ENCODE results near the gene LMTK2. TPM values are rescaled to one million over a fixed set of nuclear protein-coding genes. Genes with fewer than 3 reads are reported as not detected.

Gene LMTK2
- total and polyA plus RNA-seq, 3 donors from 2014 or later, result 16.1 to 36.1 (median 35.5) TPM

- intact Hi-C loops (cut with DNase I; ENCODE audit: low total_unique reads), result no loop called here
- TF ChIP-seq POLR2A (IDR thresholded peaks at IDR 0.05) (no peak), CTCF (IDR thresholded peaks at IDR 0.05) (no peak)
- no peak for DNase-seq
Observed at GRCh38 chr7:98252425-98253054, 145.9 kb downstream of the LMTK2 start.

GRCh38 chr7:98254516-98254915, 147.9 kb downstream of the LMTK2 start:
- DNase-seq, result no peak
- intact Hi-C loops (cut with DNase I; ENCODE audit: low total_unique reads), result no loop called here
- TF ChIP-seq POLR2A (IDR thresholded peaks at IDR 0.05) (no peak), CTCF (IDR thresholded peaks at IDR 0.05) (no peak)
- Histone ChIP-seq H3K27ac (no peak overlapping the region), H3K9me3 (no peaks in the 10 kb centered on the region), H3K4me3 (no peak overlapping the region), H3K36me3 (ENCODE audit: low read depth, missing control alignments) (no peaks in the 10 kb centered on the region), H3K27me3 (no peaks in the 10 kb centered on the region), H3K4me1 (peaks cover 8% of the 10 kb centered on the region)
- 93 to 97% methylated on average over 4 of the region's 4 CpGs for WGBS, 2 donors

More at GRCh38 chr7:98252425-98253054, 145.9 kb downstream of the LMTK2 start:
- Histone ChIP-seq H3K27me3 (no peaks in the 10 kb centered on the region), H3K36me3 (ENCODE audit: low read depth, missing control alignments) (no peaks in the 10 kb centered on the region), H3K4me3 (peak overlapping the region; percentile 73 to 82), H3K9me3 (no peaks in the 10 kb centered on the region), H3K4me1 (peaks cover 8% of the 10 kb centered on the region), H3K27ac (no peak overlapping the region)
- 20 to 22% methylated on average over 28 to 29 of the region's 32 CpGs for WGBS, 2 donors

GRCh38 chr7:98254951-98255610, 148.4 kb downstream of the LMTK2 start:
- 86 to 89% methylated on average over 11 of the region's 11 CpGs for WGBS, 2 donors
- Histone ChIP-seq H3K36me3 (ENCODE audit: low read depth, missing control alignments) (no peaks in the 10 kb centered on the region), H3K4me3 (no peak overlapping the region), H3K27ac (no peak overlapping the region), H3K9me3 (no peaks in the 10 kb centered on the region), H3K4me1 (peaks cover 8% of the 10 kb centered on the region), H3K27me3 (no peaks in the 10 kb centered on the region)
- intact Hi-C loops (cut with DNase I; ENCODE audit: low total_unique reads), result no loop called here
- TF ChIP-seq POLR2A (IDR thresholded peaks at IDR 0.05) (no peak), CTCF (IDR thresholded peaks at IDR 0.05) (no peak)
- DNase-seq, result no peak

- Histone ChIP-seq H3K27me3 (no peaks in the 10 kb centered on the region), H3K36me3 (ENCODE audit: low read depth, missing control alignments) (no peaks in the 10 kb centered on the region), H3K4me3 (no peak overlapping the region), H3K4me1 (peaks cover 2% of the 10 kb centered on the region), H3K9me3 (no peaks in the 10 kb centered on the region), H3K27ac (no peak overlapping the region)
- no peak for DNase-seq
- WGBS, 2 donors, result 89 to 93% methylated on average over 7 of the region's 7 CpGs
- intact Hi-C loops (cut with DNase I; ENCODE audit: low total_unique reads), result no loop called here
- TF ChIP-seq POLR2A (IDR thresholded peaks at IDR 0.05) (no peak), CTCF (IDR thresholded peaks at IDR 0.05) (no peak)
Observed at GRCh38 chr7:98256431-98256830, 149.8 kb downstream of the LMTK2 start.
